AG04449 (cell line): ENCODE data around the gene IGF1R.

Source experiments
- CTCF ChIA-PET: fragments of 350-600 bp; formaldehyde crosslinking; extraction: SDS; loops from one replicate; lab custom pipeline; 2021; ENCODE audit warnings: antibody characterized with exemption; lab: Yijun Ruan, JAX
- POLR2A ChIA-PET: fragments of 400-600, 350-600 bp; formaldehyde crosslinking; extraction: SDS; loops from one replicate; lab custom pipeline; 2020; ENCODE audit warnings: antibody characterized with exemption, inconsistent platforms; lab: Yijun Ruan, JAX
- DNase-seq: peaks from one replicate; pipeline ENCODE4 v3.0.0-alpha.2; 2010; ENCODE audit warnings: low read depth, low spot score
- H3K4me3 ChIP-seq: 2 replicates; pipeline ENCODE4 v1.5.1; 2011; ENCODE audit warnings: low read depth, mild to moderate bottlenecking, control low read depth, low read length
- TF ChIP-seq, protein P1 (sequence below): IDR thresholded peaks from one replicate; pipeline ENCODE4 v1.5.1; 2011; ENCODE audit warnings: mild to moderate bottlenecking, moderate library complexity, low read length, control low read depth, inconsistent platforms; ENCODE audit not compliant: insufficient read depth; ENCODE audit errors: missing control alignments

Gene IGF1R

DNA sequence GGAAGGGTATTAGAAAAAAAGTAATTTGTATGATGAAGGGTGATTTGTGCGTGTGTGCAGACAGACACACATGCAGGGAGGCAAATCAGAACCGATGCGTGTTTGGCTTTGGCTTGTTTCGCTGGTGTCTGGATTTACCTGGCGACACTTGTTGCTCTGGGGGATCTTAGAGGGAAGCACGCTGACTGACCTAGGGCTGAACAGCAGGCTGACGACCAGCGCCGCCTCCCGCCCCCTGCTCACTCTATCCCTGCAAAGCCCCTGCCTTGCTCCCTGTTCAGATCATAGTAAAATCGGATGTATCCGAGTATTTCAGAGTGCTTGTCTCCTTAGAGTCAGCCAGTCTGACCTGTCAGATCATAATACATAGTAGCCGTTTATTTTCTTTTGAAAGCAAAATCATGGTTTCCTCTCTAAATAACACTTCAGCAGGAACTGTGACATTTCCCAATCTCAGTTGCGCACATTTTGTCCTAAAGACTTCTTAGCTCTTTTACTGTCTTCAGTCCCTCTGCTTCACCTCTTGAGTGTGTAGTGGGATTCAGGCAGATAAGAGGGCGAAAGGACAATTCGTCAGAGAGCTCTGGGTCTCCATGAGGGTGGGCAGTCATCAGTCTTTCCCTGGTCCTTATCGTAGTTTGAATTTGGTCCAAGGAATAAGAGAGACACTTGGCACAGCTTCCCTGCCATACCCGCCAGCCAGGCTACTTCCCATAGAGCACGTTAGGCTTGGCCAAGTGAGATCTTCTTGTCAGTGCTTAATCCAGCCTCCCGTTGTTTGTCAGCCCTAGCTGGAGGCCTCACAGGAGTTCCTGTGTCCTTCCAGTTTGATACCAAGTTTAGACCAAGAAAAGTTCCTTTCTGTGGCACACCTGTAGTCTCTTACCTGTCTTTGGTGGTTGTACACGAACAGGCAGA lies 261.9 kb downstream of the IGF1R start:
- ChIA-PET CTCF (interaction anchor here (1.5 to 1.6 kb wide), 2 partner anchors 54 to 130 kb away, joined by 4 to 5 read pairs; no protein-coding TSS in a partner anchor), POLR2A (no interaction called here)
- DNase-seq: no peak
- TF ChIP-seq, protein P1, sequence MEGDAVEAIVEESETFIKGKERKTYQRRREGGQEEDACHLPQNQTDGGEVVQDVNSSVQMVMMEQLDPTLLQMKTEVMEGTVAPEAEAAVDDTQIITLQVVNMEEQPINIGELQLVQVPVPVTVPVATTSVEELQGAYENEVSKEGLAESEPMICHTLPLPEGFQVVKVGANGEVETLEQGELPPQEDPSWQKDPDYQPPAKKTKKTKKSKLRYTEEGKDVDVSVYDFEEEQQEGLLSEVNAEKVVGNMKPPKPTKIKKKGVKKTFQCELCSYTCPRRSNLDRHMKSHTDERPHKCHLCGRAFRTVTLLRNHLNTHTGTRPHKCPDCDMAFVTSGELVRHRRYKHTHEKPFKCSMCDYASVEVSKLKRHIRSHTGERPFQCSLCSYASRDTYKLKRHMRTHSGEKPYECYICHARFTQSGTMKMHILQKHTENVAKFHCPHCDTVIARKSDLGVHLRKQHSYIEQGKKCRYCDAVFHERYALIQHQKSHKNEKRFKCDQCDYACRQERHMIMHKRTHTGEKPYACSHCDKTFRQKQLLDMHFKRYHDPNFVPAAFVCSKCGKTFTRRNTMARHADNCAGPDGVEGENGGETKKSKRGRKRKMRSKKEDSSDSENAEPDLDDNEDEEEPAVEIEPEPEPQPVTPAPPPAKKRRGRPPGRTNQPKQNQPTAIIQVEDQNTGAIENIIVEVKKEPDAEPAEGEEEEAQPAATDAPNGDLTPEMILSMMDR: no peak
- H3K4me3 ChIP-seq: no peak overlapping the region

DNA sequence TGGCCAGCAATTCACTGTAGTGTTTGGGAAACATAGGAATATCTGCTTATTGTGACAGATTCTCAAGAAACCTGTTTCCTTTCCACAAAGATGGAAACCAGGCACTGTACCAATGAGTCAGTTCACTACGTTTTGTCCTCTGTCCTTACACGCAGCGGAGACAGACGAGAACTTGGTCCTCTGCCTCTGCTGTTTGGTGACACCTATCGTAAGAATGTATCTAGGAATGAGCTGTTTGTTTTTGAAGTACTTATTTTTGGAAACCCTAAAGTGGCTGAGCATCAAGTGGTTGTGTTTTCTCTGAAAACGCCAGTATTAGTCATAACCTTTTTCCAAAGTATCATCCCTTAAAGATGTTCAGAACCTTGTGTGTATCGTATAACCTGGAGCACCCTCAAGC lies 266.3 kb downstream of the IGF1R start:
- H3K4me3 ChIP-seq: no peak overlapping the region
- ChIA-PET CTCF (interaction anchor here (1.6 to 3.4 kb wide), 4 partner anchors 10 to 396 kb away, joined by 4 to 15 read pairs (median 6); no protein-coding TSS in a partner anchor), POLR2A (interaction anchor here (0.6 to 1.2 kb wide), 2 partner anchors 58 to 173 kb away, joined by 3 to 7 read pairs; no protein-coding TSS in a partner anchor)
- DNase-seq: peak; percentile 93
- TF ChIP-seq, protein P1: no peak

DNA sequence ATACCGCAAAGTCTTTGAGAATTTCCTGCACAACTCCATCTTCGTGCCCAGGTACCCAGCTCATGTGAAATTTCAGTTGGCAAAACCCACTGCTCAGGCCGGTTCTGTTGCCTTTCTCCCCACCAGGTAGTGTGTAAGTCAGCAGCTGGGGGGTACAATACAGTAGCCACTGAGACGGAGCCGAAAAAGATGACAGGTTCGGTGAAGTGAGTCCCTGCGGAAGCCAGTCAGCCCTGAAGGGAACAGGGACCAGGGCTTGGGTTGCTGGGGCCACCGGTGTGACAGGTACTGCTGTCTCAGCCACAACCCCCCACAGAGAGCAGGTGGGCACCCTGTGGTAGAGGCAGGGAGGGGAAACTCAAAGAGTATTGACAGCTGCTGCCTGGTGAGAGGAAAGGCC lies 268.5 kb downstream of the IGF1R start:
- no peak for DNase-seq
- ChIA-PET CTCF (interaction anchor here (1.1 to 1.4 kb wide), 2 partner anchors 12 to 66 kb away, joined by 3 to 5 read pairs; no protein-coding TSS in a partner anchor), POLR2A (no interaction called here)
- no peak overlapping the region for H3K4me3 ChIP-seq
- TF ChIP-seq, protein P1: no peak

- ChIA-PET POLR2A (no interaction called here), CTCF (no interaction called here)
- no peak overlapping the region for H3K4me3 ChIP-seq
- TF ChIP-seq, protein P1: no peak
- DNase-seq: no peak
Measured at GRCh38 chr15:98917417-98917816, 269.1 kb downstream of the IGF1R start.

DNA sequence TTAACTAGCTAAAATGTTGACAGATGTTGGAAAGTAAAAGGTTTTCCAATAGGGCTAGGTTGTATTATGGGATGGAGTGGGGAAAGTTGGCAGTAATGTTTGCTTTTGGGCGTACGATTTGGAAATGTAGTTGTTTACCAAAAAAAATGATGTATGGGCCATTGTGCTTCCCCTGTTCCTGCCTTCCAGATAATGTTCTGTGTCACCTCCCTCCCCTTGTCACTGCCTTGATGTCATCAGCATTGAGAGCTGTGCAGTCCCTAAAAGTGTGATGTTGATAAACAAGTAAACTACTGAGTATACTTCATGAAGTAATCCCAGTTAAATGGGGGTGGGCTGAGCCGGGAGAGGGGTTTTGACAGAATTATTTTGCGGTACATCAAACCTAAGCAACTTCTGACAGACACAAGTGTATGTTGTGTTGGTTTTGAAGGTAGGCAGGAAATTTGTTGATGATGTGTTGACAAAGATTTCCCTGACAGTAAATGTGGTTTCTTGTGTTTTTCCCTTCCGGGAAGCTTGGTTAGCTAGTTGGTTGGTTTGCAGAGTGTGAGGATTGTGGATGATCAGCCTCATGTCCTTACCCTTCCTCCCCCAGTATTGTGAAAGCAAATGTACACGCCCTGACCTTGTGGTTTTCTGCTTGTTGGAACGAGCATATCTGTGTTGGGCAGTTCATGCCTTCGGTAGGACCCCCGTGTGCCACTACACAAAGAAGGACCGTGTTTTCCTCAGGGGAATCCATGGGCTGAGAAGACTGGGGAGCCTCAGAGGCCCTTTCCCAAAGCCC lies 271.9 kb downstream of the IGF1R start:
- TF ChIP-seq, protein P1: no peak
- no peak overlapping the region for H3K4me3 ChIP-seq
- ChIA-PET CTCF (interaction anchor here (1.1 kb wide), 1 partner anchor 15 kb away, joined by 4 read pairs; no protein-coding TSS in a partner anchor), POLR2A (no interaction called here)
- DNase-seq: no peak

DNA sequence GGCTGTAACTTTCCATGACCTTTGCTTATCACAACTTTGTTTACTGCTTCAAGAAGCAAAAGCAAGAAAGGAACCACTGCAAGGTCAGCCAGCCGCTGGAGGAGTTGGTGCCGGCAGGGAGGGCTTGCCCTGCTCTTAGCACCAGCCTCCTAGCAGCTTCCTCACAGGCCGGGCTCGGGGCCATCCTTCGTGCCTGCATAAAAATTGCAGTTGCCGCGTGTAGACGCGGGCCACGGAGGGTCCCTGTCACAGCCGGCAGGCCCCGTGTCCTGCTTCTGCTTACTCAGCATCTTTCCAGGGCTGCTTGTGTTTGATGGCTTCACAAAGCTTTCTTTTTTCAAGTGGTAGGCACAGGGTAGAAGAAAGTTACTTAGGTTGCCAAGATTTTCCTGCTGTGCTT lies 274.8 kb downstream of the IGF1R start:
- CTCF ChIA-PET: interaction anchor here (1.0 to 1.2 kb wide), 2 partner anchors 12 to 404 kb away, joined by 3 to 4 read pairs; no protein-coding TSS in a partner anchor
- DNase-seq: no peak
- no peak overlapping the region for H3K4me3 ChIP-seq
- TF ChIP-seq, protein P1: no peak
- POLR2A ChIA-PET: no interaction called here
